K562 (cell line): ENCODE data around the gene KPNB1. TPM values are rescaled to one million over a fixed set of nuclear protein-coding genes. Genes with fewer than 3 reads are reported as not detected.

Source experiments
- ELF2 ChIP-seq: fragments of 250-450 bp; sonication (Bioruptor Pico); IDR thresholded peaks from 2 replicates; pipeline ENCODE4 v1.5.0; 2021; ENCODE audit warnings: mild to moderate bottlenecking
- KDM1A ChIP-seq, 2 experiments: fragments of 450-650 bp; IDR thresholded peaks; 2 replicates each; pipeline ENCODE4 v1.6.1; 2016; ENCODE audit warnings: mild to moderate bottlenecking in 2 of 2
- PHF21A ChIP-seq: fragments of 450-650 bp; IDR thresholded peaks from 2 replicates; pipeline ENCODE4 v1.6.1; 2017; ENCODE audit warnings: low read depth, borderline replicate concordance
- RBBP5 ChIP-seq: fragments of 200-600 bp; sonication (generic); IDR thresholded peaks from 2 replicates; pipeline ENCODE4 v1.6.1; 2012; ENCODE audit warnings: borderline replicate concordance, mild to moderate bottlenecking, low read length, control low read depth, inconsistent platforms; ENCODE audit not compliant: insufficient read depth, poor library complexity, severe bottlenecking
- RBM22 ChIP-seq: fragments of 200-400 bp; formaldehyde crosslinking; IDR thresholded peaks from 2 replicates; pipeline ENCODE4 v1.6.1; 2018; ENCODE audit warnings: low read length, low read depth; ENCODE audit not compliant: poor library complexity, severe bottlenecking
- SAFB2 ChIP-seq: fragments of 200-400 bp; formaldehyde crosslinking; IDR thresholded peaks from 2 replicates; pipeline ENCODE4 v1.6.1; 2018; ENCODE audit warnings: borderline replicate concordance, low read length, low read depth, moderate library complexity; ENCODE audit not compliant: severe bottlenecking
- SMAD1 ChIP-seq: fragments of 150-350 bp; IDR thresholded peaks from 2 replicates; pipeline ENCODE4 v1.6.1; 2014; ENCODE audit warnings: low read length, low read depth; ENCODE audit not compliant: partially characterized antibody
- SNIP1 ChIP-seq: fragments of 450-650 bp; IDR thresholded peaks from 2 replicates; pipeline ENCODE4 v1.7.1; 2017; ENCODE audit warnings: low read depth, mild to moderate bottlenecking
- WHSC1 ChIP-seq: IDR thresholded peaks from one replicate; pipeline ENCODE4 v1.6.1; 2012; ENCODE audit warnings: low read length, control low read depth, inconsistent platforms
- ZFPM2 ChIP-seq: fragments of 250-450 bp; sonication (Bioruptor Pico); IDR thresholded peaks from 2 replicates; pipeline ENCODE4 v1.5.1; 2022; ENCODE audit warnings: mild to moderate bottlenecking
- ZNF699 ChIP-seq: fragments of 250-450 bp; sonication (Bioruptor Pico); IDR thresholded peaks from 2 replicates; pipeline ENCODE4 v1.8.0; 2021; ENCODE audit warnings: mild to moderate bottlenecking, moderate library complexity; ENCODE audit not compliant: insufficient replicate concordance
- polyA plus RNA-seq, 8 experiments: library from polyadenylated mRNA; depleted of rRNA in 4 of 8; stranded (reverse) in 5 of 8; unstranded in 3 of 8; fragments of >200 nt; fragmentation: Nextera tagmentation in 2 of 8; fragmentation: Illumina TruSeq in 1 of 8; extraction: Ambion mirVana in 2 of 8; extraction: Trizol in 1 of 8; gene quantifications; 2 replicates each; pipeline versions ENCODE4 v1.2.1 to v1.2.3, GENCODE V29; 2011 to 2014; ENCODE audit warnings: inconsistent platforms in 1 of 8, missing spikeins in 1 of 8
- total RNA-seq, 7 experiments: library from RNA; depleted of rRNA in 6 of 7; stranded (reverse); fragments of >200 nt in 6 of 7; fragmentation: Illumina TruSeq in 2 of 7; extraction: Trizol in 2 of 7; gene quantifications; 2 replicates each; pipeline versions ENCODE4 v1.2.1 to v1.2.3, GENCODE V29; 2011 to 2021; ENCODE audit warnings: low replicate concordance in 1 of 7
- TF ChIP-seq, protein P1 (sequence below), 2 experiments: fragments of 450-650 bp in 1 of 2; sonication (generic) in 1 of 2; formaldehyde crosslinking in 1 of 2; IDR thresholded peaks; 2 replicates each; pipeline versions ENCODE4 v1.7.1 to v1.9.0; 2016 to 2022; ENCODE audit warnings: inconsistent platforms in 1 of 2, mild to moderate bottlenecking in 1 of 2, missing genetic modification reagents in 1 of 2
- TF ChIP-seq, protein P2 (sequence below): fragments of 150-350 bp; conservative IDR thresholded peaks from 2 replicates; pipeline ENCODE4 v1.6.1; 2014; ENCODE audit warnings: low read length

The KPNB1 gene
- total and polyA plus RNA-seq, 9 of the 15 experiments (the other 6 are each of a cell fraction or from before 2014, with no cell fraction given), result 154 to 622 (median 354) TPM

DNA sequence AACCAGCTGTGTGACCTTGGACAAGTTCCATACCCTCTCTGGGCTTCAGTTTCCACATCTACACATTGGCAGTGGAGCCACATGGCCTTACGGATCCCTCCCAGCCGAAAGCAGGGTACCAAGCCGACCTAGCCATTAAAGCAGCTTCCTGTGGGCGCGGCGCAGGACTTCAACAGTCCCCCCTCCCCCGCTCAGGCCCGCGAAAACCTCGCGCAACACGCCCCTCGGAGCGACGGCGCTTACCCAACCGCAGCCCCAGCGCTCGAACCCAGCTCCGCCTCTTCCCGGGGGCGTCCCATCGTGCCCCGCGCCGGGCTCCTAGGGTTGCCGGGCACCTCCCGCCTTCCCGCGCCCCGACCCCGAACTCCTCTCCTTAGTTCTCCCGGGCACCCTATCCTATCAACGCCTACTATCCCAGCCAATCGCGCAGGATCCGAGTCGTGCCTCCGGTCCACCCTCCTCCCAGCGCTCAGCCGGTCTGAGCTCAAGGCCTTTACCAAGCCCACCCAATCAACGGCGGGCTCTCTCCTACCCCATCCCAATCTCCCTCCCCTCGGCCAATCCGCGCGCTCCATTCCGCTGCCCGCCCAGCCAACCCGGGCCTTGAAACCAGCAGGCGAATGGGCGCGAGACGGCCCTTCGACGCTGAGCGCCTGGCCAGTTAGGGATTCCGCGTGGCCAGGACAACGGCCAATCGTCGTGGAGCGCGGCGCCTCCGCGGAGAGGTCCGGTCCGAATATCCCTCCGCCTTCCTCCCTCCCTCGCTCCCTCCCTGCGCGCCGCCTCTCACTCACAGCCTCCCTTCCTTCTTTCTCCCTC lies at the start of gene KPNB1 (continued):
- TF ChIP-seq, protein P1, sequence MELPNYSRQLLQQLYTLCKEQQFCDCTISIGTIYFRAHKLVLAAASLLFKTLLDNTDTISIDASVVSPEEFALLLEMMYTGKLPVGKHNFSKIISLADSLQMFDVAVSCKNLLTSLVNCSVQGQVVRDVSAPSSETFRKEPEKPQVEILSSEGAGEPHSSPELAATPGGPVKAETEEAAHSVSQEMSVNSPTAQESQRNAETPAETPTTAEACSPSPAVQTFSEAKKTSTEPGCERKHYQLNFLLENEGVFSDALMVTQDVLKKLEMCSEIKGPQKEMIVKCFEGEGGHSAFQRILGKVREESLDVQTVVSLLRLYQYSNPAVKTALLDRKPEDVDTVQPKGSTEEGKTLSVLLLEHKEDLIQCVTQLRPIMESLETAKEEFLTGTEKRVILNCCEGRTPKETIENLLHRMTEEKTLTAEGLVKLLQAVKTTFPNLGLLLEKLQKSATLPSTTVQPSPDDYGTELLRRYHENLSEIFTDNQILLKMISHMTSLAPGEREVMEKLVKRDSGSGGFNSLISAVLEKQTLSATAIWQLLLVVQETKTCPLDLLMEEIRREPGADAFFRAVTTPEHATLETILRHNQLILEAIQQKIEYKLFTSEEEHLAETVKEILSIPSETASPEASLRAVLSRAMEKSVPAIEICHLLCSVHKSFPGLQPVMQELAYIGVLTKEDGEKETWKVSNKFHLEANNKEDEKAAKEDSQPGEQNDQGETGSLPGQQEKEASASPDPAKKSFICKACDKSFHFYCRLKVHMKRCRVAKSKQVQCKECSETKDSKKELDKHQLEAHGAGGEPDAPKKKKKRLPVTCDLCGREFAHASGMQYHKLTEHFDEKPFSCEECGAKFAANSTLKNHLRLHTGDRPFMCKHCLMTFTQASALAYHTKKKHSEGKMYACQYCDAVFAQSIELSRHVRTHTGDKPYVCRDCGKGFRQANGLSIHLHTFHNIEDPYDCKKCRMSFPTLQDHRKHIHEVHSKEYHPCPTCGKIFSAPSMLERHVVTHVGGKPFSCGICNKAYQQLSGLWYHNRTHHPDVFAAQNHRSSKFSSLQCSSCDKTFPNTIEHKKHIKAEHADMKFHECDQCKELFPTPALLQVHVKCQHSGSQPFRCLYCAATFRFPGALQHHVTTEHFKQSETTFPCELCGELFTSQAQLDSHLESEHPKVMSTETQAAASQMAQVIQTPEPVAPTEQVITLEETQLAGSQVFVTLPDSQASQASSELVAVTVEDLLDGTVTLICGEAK (IDR thresholded peaks at IDR 0.05), result peak; percentile 75
- TF ChIP-seq, protein P1 (CRISPR knock-in tag; IDR thresholded peaks at IDR 0.05), result no peak
- TF ChIP-seq RBM22 (no peak), ZNF699 (CRISPR knock-in tag) (no peak), WHSC1 (no peak), KDM1A (IDR thresholded peaks at IDR 0.05) (peak in 1 of 2 experiments; percentile 97; a peak in 2 of 4 replicates), SNIP1 (no peak), ELF2 (0 out of 2 replicates have a peak, but pooled peaks have one; percentile 57), SAFB2 (no peak), PHF21A (peak; percentile 89; the same call in 1 of the 2 replicates), RBBP5 (no peak), SMAD1 (no peak), ZFPM2 (CRISPR knock-in tag) (no peak)
- TF ChIP-seq, protein P2, sequence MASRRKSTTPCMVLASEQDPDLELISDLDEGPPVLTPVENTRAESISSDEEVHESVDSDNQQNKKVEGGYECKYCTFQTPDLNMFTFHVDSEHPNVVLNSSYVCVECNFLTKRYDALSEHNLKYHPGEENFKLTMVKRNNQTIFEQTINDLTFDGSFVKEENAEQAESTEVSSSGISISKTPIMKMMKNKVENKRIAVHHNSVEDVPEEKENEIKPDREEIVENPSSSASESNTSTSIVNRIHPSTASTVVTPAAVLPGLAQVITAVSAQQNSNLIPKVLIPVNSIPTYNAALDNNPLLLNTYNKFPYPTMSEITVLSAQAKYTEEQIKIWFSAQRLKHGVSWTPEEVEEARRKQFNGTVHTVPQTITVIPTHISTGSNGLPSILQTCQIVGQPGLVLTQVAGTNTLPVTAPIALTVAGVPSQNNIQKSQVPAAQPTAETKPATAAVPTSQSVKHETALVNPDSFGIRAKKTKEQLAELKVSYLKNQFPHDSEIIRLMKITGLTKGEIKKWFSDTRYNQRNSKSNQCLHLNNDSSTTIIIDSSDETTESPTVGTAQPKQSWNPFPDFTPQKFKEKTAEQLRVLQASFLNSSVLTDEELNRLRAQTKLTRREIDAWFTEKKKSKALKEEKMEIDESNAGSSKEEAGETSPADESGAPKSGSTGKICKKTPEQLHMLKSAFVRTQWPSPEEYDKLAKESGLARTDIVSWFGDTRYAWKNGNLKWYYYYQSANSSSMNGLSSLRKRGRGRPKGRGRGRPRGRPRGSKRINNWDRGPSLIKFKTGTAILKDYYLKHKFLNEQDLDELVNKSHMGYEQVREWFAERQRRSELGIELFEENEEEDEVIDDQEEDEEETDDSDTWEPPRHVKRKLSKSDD, result no peak; the same call in 1 of the 2 replicates
